Keratinocyte (primary cell): ENCODE data around the gene EDEM1.

Experiments used
- CTCF ChIP-seq, 3 experiments: IDR thresholded peaks in 1 of 3; conservative IDR thresholded peaks in 1 of 3; optimal IDR thresholded peaks in 1 of 3; 2 replicates in 2 of 3; 3 replicates in 1 of 3; pipeline versions ENCODE3 to v1.5.1; 2011; ENCODE audit warnings: low read length in 3 of 3, mild to moderate bottlenecking in 3 of 3, moderate library complexity in 2 of 3, control low read depth in 1 of 3, inconsistent platforms in 1 of 3; ENCODE audit not compliant: insufficient read depth in 2 of 3; ENCODE audit errors: extremely low read depth in 1 of 3
- EZH2 ChIP-seq: IDR thresholded peaks from one replicate; pipeline ENCODE4 v1.6.1; 2012; ENCODE audit warnings: inconsistent platforms, mild to moderate bottlenecking, low read length, moderate library complexity

GRCh38 chr3:5251196-5251583, 63.7 kb downstream of the EDEM1 start:
- TF ChIP-seq EZH2 (no peak), CTCF (optimal IDR thresholded peaks at IDR 0.05 in 1 of 3, IDR thresholded peaks at IDR 0.05 in 1 of 3, conservative IDR thresholded peaks at IDR 0.05 in 1 of 3; ENCODE audit: extremely low read depth in 1 of 3, insufficient read depth in 2 of 3, low read length in 3 of 3) (no peak)
